Measurements from ENCODE around the gene NABP1.

The NABP1 gene

DNA sequence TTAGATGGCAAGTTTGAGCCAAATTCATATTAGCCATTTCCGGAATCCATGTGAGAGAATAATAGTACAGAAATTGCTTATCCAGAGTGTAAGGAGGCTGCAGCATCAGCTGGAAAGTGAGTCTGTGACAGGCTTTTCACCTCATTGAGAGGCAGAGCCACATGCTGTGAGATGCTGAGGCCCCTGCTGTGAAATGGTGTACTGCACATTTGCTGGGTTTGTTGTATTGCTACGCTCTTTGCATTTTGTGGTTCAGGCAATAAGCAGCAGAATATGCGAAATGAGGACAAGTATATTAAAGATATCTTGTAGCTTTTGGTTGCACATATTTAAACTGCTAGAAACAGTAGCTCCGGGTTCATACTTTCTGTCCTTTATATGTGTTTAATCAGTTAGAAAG lies 37.0 kb downstream of the NABP1 start:
- no peaks in the 10 kb centered on the region for H3K36me3 ChIP-seq
- no peaks in the 10 kb centered on the region for H4K20me1 ChIP-seq
- no peak overlapping the region for H3K27ac ChIP-seq
- no peak overlapping the region for H3K9ac ChIP-seq
- H3K9me3 ChIP-seq (replicated peaks in 1 of 11) = no peaks in the 10 kb centered on the region
- H3K4me3 ChIP-seq = no peak overlapping the region
- no peak for TF ChIP-seq Cebpa-rat (IDR thresholded peaks at IDR 0.05)
- no peak overlapping the region for H3K4me2 ChIP-seq
- H3K27me3 ChIP-seq = no peaks in the 10 kb centered on the region
- H3K4me1 ChIP-seq = peaks cover 0 to 9% (median 8%) of the 10 kb centered on the region in 10 experiments; a peak in 15 of 20 replicates

DNA sequence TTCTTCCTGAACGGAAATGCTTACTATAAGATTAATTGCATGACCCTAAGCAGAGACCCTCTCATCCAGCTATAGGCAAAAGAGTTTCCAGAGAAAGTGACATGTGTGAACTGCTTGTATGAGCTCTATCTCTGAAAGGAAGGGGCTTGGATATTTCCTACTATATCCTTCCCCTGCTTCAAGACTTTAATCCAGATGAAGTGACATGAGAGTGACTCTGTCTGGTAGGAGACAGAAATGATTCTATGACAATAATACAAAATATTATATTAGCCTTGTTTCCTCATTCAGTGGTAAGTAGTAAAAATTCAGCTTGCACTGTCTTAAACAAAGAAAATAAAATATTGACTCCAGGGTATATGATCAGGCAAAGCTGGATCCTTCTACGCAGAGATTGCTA lies 37.5 kb downstream of the NABP1 start:
- no peaks in the 10 kb centered on the region for H3K27me3 ChIP-seq
- no peak overlapping the region for H3K27ac ChIP-seq
- H3K9ac ChIP-seq = no peak overlapping the region
- no peaks in the 10 kb centered on the region for H3K9me3 ChIP-seq (replicated peaks in 1 of 11)
- no peak overlapping the region for H3K4me3 ChIP-seq
- no peaks in the 10 kb centered on the region for H4K20me1 ChIP-seq
- no peak overlapping the region for H3K4me2 ChIP-seq
- no peaks in the 10 kb centered on the region for H3K36me3 ChIP-seq
- H3K4me1 ChIP-seq = peaks cover 0 to 4% (median 3%) of the 10 kb centered on the region in 10 experiments; a peak in 13 of 20 replicates
- no peak for TF ChIP-seq Cebpa-rat (IDR thresholded peaks at IDR 0.05)

DNA sequence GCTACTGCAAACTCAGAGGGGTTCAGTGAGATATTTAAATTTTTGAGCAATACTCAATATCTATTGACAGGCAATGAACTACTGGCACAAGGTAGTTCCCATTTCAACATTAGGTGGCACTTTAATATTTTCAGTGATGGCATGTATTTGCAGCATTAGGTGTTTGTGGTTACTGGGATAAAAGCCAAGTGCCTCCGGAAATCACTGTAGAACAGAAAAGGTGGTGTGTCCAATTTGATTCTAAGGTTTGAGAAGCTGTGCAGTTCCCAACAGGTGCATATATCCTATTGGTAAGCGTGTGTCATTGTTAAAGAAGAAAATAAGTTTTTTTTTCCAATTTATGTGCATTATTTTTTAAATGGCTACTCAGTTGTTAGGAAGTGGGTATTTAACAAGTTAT lies 41.3 kb downstream of the NABP1 start:
- Histone ChIP-seq H3K9me3 (replicated peaks in 1 of 11) (no peaks in the 10 kb centered on the region), H3K36me3 (no peaks in the 10 kb centered on the region), H3K4me3 (no peak overlapping the region), H3K27ac (no peak overlapping the region), H3K27me3 (no peaks in the 10 kb centered on the region), H3K4me1 (no peaks in the 10 kb centered on the region), H3K9ac (no peak overlapping the region), H3K4me2 (no peak overlapping the region), H4K20me1 (no peaks in the 10 kb centered on the region)
- TF ChIP-seq Cebpa-rat (IDR thresholded peaks at IDR 0.05) = no peak

DNA sequence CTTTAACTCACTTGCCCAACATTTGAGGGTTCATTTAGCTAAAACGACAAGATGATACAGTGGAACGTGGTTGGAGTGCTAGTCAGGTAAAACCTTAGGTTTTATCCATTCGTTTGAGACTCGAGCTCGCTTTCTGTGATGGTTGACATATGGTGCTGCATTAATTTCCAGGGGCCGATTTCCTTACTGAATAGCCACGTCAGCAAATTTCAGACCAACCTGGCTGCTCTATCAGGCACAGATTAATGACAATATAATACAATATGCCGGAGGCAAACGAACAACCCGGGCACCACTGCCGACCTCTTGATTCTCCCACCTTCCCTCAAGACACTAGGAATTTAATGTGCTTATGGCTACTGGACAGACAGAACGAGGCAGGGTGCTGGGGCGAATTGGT lies 42.0 kb downstream of the NABP1 start:
- H3K4me3 ChIP-seq = no peak overlapping the region
- no peaks in the 10 kb centered on the region for H3K4me1 ChIP-seq
- H3K4me2 ChIP-seq = no peak overlapping the region
- TF ChIP-seq Cebpa-rat (IDR thresholded peaks at IDR 0.05) = no peak
- H3K9me3 ChIP-seq (replicated peaks in 1 of 11) = no peaks in the 10 kb centered on the region
- H3K36me3 ChIP-seq = no peaks in the 10 kb centered on the region
- no peak overlapping the region for H3K27ac ChIP-seq
- no peak overlapping the region for H3K9ac ChIP-seq
- no peaks in the 10 kb centered on the region for H3K27me3 ChIP-seq
- H4K20me1 ChIP-seq = no peaks in the 10 kb centered on the region

DNA sequence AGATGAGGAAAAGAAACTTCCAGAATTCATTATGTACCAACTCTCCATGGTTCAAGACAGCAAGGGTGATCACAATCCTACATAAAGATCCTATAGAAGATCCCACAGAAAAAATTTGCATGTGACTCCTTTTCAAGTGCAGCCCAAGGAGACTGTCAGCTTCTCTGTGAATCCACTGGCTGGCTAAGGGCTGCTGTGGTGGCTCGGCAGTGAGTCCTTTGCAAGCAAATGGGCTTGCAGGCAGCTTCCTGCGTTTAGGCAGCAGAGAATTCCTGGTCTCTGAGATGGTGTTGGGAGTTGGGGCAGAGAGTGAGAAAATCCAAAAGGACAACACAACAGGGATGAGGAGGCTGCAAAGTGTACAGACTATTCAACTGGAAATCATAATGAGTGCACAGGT lies 43.4 kb downstream of the NABP1 start:
- H3K27ac ChIP-seq = no peak overlapping the region
- H3K4me2 ChIP-seq = no peak overlapping the region
- no peaks in the 10 kb centered on the region for H3K36me3 ChIP-seq
- H4K20me1 ChIP-seq = no peaks in the 10 kb centered on the region
- H3K4me1 ChIP-seq = no peaks in the 10 kb centered on the region
- H3K4me3 ChIP-seq = no peak overlapping the region
- TF ChIP-seq Cebpa-rat (IDR thresholded peaks at IDR 0.05) = no peak
- H3K9ac ChIP-seq = no peak overlapping the region
- H3K9me3 ChIP-seq (replicated peaks in 1 of 11) = no peaks in the 10 kb centered on the region; a peak in 1 of 22 replicates
- H3K27me3 ChIP-seq = no peaks in the 10 kb centered on the region

DNA sequence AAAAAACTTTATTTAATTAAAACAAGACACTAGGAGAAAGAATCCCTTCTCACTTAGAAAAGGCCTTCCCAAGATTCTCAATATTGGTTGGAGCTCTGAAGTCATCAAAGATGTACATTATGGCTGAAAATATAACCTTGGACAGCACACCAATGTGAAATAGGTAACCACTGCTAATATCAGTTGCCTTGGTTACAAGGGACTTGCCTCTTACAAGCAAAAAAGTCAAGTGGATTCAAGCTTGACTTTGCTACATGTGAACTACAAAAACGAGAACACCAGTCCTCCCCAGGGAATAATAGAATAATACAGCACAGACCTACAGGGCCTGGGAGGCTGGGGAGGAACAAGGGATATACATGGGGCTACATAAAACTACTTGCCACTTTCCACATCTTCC lies 46.1 kb downstream of the NABP1 start:
- Histone ChIP-seq H3K4me3 (no peak overlapping the region), H3K4me1 (peaks cover 0 to under 1% (median 0%) of the 10 kb centered on the region in 10 experiments; a peak in 2 of 20 replicates), H3K9ac (no peak overlapping the region), H3K27ac (no peak overlapping the region), H4K20me1 (no peaks in the 10 kb centered on the region), H3K4me2 (no peak overlapping the region), H3K36me3 (no peaks in the 10 kb centered on the region), H3K27me3 (no peaks in the 10 kb centered on the region), H3K9me3 (replicated peaks in 1 of 11) (no peaks in the 10 kb centered on the region; a peak in 1 of 22 replicates)
- no peak for TF ChIP-seq Cebpa-rat (IDR thresholded peaks at IDR 0.05)

DNA sequence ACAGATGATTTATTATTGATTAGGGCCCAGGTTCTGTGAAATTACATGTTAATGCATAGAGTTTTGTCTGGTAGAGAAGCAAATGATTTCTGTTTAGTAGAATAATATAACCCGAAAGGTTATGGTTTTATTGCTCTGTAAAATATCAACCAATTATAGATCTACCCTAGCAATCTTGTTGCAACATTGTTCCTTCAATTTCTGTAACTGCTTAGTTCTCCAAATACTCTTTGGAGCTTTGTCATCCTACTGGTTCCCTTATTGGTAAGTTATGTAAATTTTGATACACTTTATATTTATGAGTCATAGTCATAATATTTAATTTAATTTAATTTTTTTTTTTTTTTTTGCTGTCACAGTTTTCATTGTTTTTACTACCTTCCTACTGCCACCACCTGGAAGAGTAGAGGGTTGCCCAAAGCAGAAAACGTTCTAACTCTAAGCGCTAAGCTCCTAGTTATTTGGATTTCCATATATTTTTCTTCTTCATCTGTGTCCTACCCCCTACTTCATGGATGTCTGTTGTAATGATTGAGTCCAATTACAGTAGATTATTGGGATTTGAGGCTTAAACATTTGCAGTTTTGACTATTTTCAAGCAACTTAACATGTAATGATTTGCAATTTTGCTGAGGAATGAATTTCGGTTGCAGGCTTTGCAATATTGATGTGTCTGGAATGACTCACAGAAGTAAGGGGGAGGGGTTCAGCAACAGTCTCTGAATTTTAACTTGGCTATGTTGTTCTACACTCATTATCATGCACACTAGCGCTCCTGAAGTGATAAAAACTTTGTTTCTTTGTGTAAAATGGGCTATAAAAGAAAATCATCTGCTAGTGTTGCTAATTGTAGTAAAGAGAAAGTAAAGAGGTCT lies 51.1 kb downstream of the NABP1 start:
- TF ChIP-seq Cebpa-rat (IDR thresholded peaks at IDR 0.05) = no peak
- Histone ChIP-seq H3K36me3 (no peaks in the 10 kb centered on the region), H3K9ac (no peak overlapping the region), H3K27ac (no peak overlapping the region), H4K20me1 (no peaks in the 10 kb centered on the region), H3K4me3 (no peak overlapping the region), H3K4me1 (peaks cover 0 to 6% (median 0%) of the 10 kb centered on the region in 10 experiments; a peak in 2 of 20 replicates), H3K9me3 (replicated peaks in 1 of 11) (no peaks in the 10 kb centered on the region; a peak in 1 of 22 replicates), H3K27me3 (no peaks in the 10 kb centered on the region), H3K4me2 (peak overlapping the region in 3 of 11 experiments; percentile 18 to 24 (median 20); a peak in 2 of 22 replicates)

DNA sequence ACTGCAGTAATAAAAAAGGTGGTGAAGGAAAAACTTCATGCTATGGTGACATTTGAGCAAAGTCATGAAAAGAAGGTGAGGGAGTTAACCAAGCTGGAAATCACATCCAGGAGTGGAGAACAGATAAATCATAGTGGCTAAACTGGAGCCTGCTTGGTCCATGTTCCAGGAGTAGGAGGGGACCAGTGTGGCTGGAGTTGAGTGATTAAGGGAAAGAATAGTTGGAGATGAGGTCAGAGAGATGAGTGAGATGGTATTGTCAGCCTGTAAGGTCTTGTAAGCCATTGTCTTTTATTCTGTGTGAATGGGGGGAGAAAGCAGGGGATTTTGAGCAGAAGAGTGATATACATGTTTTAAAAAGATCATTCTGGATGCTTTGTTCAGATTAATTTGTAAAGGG lies 52.3 kb downstream of the NABP1 start:
- H3K27ac ChIP-seq = no peak overlapping the region
- H3K36me3 ChIP-seq = no peaks in the 10 kb centered on the region
- H3K4me2 ChIP-seq = no peak overlapping the region
- H4K20me1 ChIP-seq = no peaks in the 10 kb centered on the region
- H3K9me3 ChIP-seq (replicated peaks in 1 of 11) = no peaks in the 10 kb centered on the region; a peak in 1 of 22 replicates
- no peak overlapping the region for H3K9ac ChIP-seq
- H3K4me1 ChIP-seq = peaks cover 0 to 6% (median 0%) of the 10 kb centered on the region in 10 experiments; a peak in 2 of 20 replicates
- no peaks in the 10 kb centered on the region for H3K27me3 ChIP-seq
- no peak overlapping the region for H3K4me3 ChIP-seq
- TF ChIP-seq Cebpa-rat (IDR thresholded peaks at IDR 0.05) = no peak

Data from BLaER1 treated with 17β-estradiol and CSF1 and Interleukin-3, amounts not matched to agents 10 nM and 100 nM (cell line).